Endodermal cell (in vitro differentiated cells): ENCODE results near the gene CIB1. TPM values are rescaled to one million over a fixed set of nuclear protein-coding genes. Genes with fewer than 3 reads are reported as not detected.
A peak's percentile ranks its signal among the peaks of the same experiment; 100 is the strongest.

ENCODE experiments used
- DNase-seq: peaks from one replicate; pipeline ENCODE4 v3.0.0-alpha.2; 2017
- H3K27ac ChIP-seq: 2 replicates; pipeline ENCODE4 v1.5.1; 2013; ENCODE audit warnings: mild to moderate bottlenecking, low read depth, low read length, moderate library complexity
- H3K27me3 ChIP-seq: 2 replicates; pipeline ENCODE4 v1.6.1; 2013; ENCODE audit warnings: mild to moderate bottlenecking, low read length, moderate library complexity; ENCODE audit not compliant: insufficient read depth, control insufficient read depth, poor library complexity, severe bottlenecking
- H3K36me3 ChIP-seq: 2 replicates; pipeline ENCODE4 v1.7.0; 2013; ENCODE audit warnings: mild to moderate bottlenecking, low read length, moderate library complexity; ENCODE audit not compliant: control insufficient read depth, insufficient read depth
- H3K4me1 ChIP-seq: one replicate; pipeline ENCODE4 v1.7.0; 2013; ENCODE audit warnings: low read length; ENCODE audit not compliant: control insufficient read depth, insufficient read depth
- H3K4me3 ChIP-seq: 2 replicates; pipeline ENCODE4 v1.5.1; 2013; ENCODE audit warnings: mild to moderate bottlenecking, low read length, moderate library complexity
- H3K9ac ChIP-seq: 2 replicates; pipeline ENCODE4 v1.6.1; 2013; ENCODE audit warnings: mild to moderate bottlenecking, low read length, moderate library complexity; ENCODE audit not compliant: poor library complexity, severe bottlenecking; ENCODE audit errors: extremely low read depth
- H3K9me3 ChIP-seq: 2 replicates; pipeline ENCODE4 v1.6.1; 2013; ENCODE audit warnings: mild to moderate bottlenecking, low read length, moderate library complexity; ENCODE audit not compliant: control insufficient read depth
- H3K27ac Mint-ChIP-seq: 2 replicates; pipeline ENCODE4 v1.8.0; 2020; ENCODE audit warnings: mixed read lengths
- H3K27me3 Mint-ChIP-seq: 2 replicates; pipeline ENCODE4 v1.8.0; 2021; ENCODE audit warnings: mild to moderate bottlenecking, mixed read lengths; ENCODE audit not compliant: insufficient read depth
- H3K36me3 Mint-ChIP-seq: 2 replicates; pipeline ENCODE4 v1.8.0; 2020; ENCODE audit warnings: low read depth, mixed read lengths
- H3K4me1 Mint-ChIP-seq: 2 replicates; pipeline ENCODE4 v1.8.0; 2020; ENCODE audit warnings: mixed read lengths
- H3K4me3 Mint-ChIP-seq: 2 replicates; pipeline ENCODE4 v1.8.0; 2020; ENCODE audit warnings: mild to moderate bottlenecking, moderate library complexity, mixed read lengths
- H3K9me3 Mint-ChIP-seq: 2 replicates; pipeline ENCODE4 v1.8.0; 2020; ENCODE audit warnings: mild to moderate bottlenecking, mixed read lengths
- CTCF ChIP-seq: fragments of 200-600 bp; sonication (generic); conservative IDR thresholded peaks from 2 replicates; pipeline ENCODE4 v1.5.0; 2021; ENCODE audit warnings: antibody characterized with exemption, mild to moderate bottlenecking
- WGBS, 2 experiments: methylation state at CpG; one replicate each; pipeline versions ENCODE4 v1.1.5 to v1.1.7; 2013; ENCODE audit warnings: missing lambda C conversion rate in 2 of 2, mixed read lengths in 1 of 2; ENCODE audit not compliant: insufficient coverage in 1 of 2, insufficient read length in 1 of 2; 5-methylcytosine and 5-hydroxymethylcytosine counted together
- total RNA-seq, 2 donors: library from RNA; stranded (reverse); fragmentation: NEBNext Ultra II Directional in 1 of 2; extraction: Animal tissue kit (Norgen Biotek cat#: 25700) in 1 of 2; gene quantifications; 2 replicates in 1 of 2; 3 replicates in 1 of 2; pipeline ENCODE4 v1.2.1, GENCODE V29; 2021

Gene CIB1
- total RNA-seq, 2 donors from 2014 or later = 31.3 to 34.0 TPM

DNA sequence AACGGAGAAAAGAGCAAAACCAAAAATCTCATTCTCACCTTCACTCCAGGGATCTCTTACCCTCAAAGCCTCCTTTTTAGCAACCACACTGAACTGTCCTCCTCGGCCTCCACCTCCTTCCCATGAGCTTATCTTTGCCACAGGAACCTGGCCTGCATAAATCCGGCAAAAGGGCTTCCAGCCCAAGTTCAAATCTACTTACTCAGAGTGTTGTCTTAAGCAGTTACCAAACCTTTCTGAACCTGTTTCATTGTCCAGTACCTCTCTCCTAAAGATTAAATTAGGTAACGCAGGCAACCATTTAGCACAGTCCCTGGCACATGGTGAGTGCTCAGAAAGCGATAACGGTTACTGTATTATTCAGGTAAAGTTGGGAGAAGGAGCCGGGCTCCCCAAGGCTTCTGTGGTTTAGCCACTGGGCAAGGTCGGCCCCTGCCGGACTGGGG is 777 bp downstream of the CIB1 start:
- Mint-ChIP-seq H3K36me3 (peaks cover 7% of the 10 kb centered on the region), H3K9me3 (no peaks in the 10 kb centered on the region), H3K4me1 (peaks cover 10% of the 10 kb centered on the region), H3K4me3 (peak overlapping the region; percentile 68), H3K27ac (peak overlapping the region; percentile 82), H3K27me3 (no peaks in the 10 kb centered on the region)
- peak; percentile 77 for TF ChIP-seq CTCF
- DNase-seq = no peak
- WGBS, 2 experiments = 20 to 21% methylated on average over 4 to 9 of the region's 9 CpGs
- Histone ChIP-seq H3K27ac (no peak overlapping the region), H3K9me3 (no peaks in the 10 kb centered on the region), H3K9ac (peak overlapping the region; percentile 67), H3K4me1 (no peaks in the 10 kb centered on the region), H3K4me3 (peak overlapping the region; percentile 82), H3K27me3 (no peaks in the 10 kb centered on the region), H3K36me3 (no peaks in the 10 kb centered on the region)

- H3K4me1 ChIP-seq = no peaks in the 10 kb centered on the region
- no peak for TF ChIP-seq CTCF
- DNase-seq = no peak
Measured at GRCh38 chr15:90232196-90232595, 1.5 kb downstream of the CIB1 start.

GRCh38 chr15:90231028-90232017 is 2.4 kb downstream of the CIB1 start:
- 91 to 95% methylated on average over 18 to 27 of the region's 27 CpGs for WGBS, 2 experiments
- Histone ChIP-seq H3K9me3 (no peaks in the 10 kb centered on the region), H3K9ac (no peak overlapping the region), H3K4me3 (no peak overlapping the region), H3K27me3 (no peaks in the 10 kb centered on the region), H3K27ac (no peak overlapping the region), H3K36me3 (peaks cover 6% of the 10 kb centered on the region), H3K4me1 (no peaks in the 10 kb centered on the region)
- Mint-ChIP-seq H3K36me3 (peaks cover 9% of the 10 kb centered on the region), H3K4me1 (peaks cover 10% of the 10 kb centered on the region), H3K27me3 (no peaks in the 10 kb centered on the region), H3K9me3 (no peaks in the 10 kb centered on the region), H3K27ac (no peak overlapping the region), H3K4me3 (peak overlapping the region; percentile 15)
- DNase-seq = no peak
- TF ChIP-seq CTCF = no peak

More at GRCh38 chr15:90232196-90232595, 1.5 kb downstream of the CIB1 start:
- Mint-ChIP-seq H3K4me1 (peaks cover 10% of the 10 kb centered on the region), H3K4me3 (peak overlapping the region; percentile 68), H3K9me3 (no peaks in the 10 kb centered on the region), H3K27me3 (no peaks in the 10 kb centered on the region), H3K27ac (no peak overlapping the region), H3K36me3 (peaks cover 7% of the 10 kb centered on the region)
- 94% methylated on average over 13 of the region's 13 CpGs for WGBS, 2 experiments
- Histone ChIP-seq H3K4me3 (peak overlapping the region; percentile 82), H3K9me3 (no peaks in the 10 kb centered on the region), H3K27me3 (no peaks in the 10 kb centered on the region), H3K27ac (no peak overlapping the region), H3K36me3 (peaks cover 4% of the 10 kb centered on the region), H3K9ac (no peak overlapping the region)
